AG04450 (cell line): ENCODE results near the gene KRT33A. TPM values are rescaled to one million over a fixed set of nuclear protein-coding genes. Genes with fewer than 3 reads are reported as not detected.
"Not testable (repeated sequence)": the region's sequence is repeated elsewhere in the genome, so short reads cannot be mapped to it uniquely, and the experiment has no call there.

ENCODE experiments used
- CTCF ChIA-PET: fragments of 300-600, 350-600 bp; formaldehyde crosslinking; extraction: SDS; loops from one replicate; lab custom pipeline; 2022; ENCODE audit warnings: antibody characterized with exemption, inconsistent platforms; lab: Charles Lee
- POLR2A ChIA-PET: fragments of 350-600 bp; formaldehyde crosslinking; extraction: SDS; loops from one replicate; lab custom pipeline; 2021; ENCODE audit warnings: antibody characterized with exemption, inconsistent platforms; lab: Yijun Ruan, JAX
- DNase-seq: peaks from one replicate; pipeline ENCODE4 v3.0.0-alpha.2; 2011; ENCODE audit warnings: low read depth, low spot score
- H3K27ac ChIP-seq: one replicate; pipeline ENCODE4 v1.5.1; 2012; ENCODE audit warnings: low read depth, low read length, control low read depth
- H3K27me3 ChIP-seq: one replicate; pipeline ENCODE4 v1.6.0; 2012; ENCODE audit warnings: low read length; ENCODE audit not compliant: control insufficient read depth, insufficient read depth
- H3K4me3 ChIP-seq: 2 replicates; pipeline ENCODE4 v1.5.1; 2011; ENCODE audit warnings: mild to moderate bottlenecking, low read depth, low read length, control low read depth
- H3K9me3 ChIP-seq: 2 replicates; pipeline ENCODE4 v1.5.1; 2012; ENCODE audit warnings: low read length; ENCODE audit not compliant: control insufficient read depth, insufficient read depth
- polyA minus RNA-seq: library from RNA; depleted of rRNA, polyadenylated mRNA; stranded (reverse); fragments of >200 nt; gene quantifications from 2 replicates; pipeline ENCODE4 v1.2.3, GENCODE V29; 2011; rRNA and poly(A)+ RNA removed
- polyA plus RNA-seq: library from polyadenylated mRNA; depleted of rRNA; stranded (reverse); fragments of >200 nt; gene quantifications from 2 replicates; pipeline ENCODE4 v1.2.3, GENCODE V29; 2011; rRNA removed
- TF ChIP-seq, protein P1 (sequence below): IDR thresholded peaks from 2 replicates; pipeline ENCODE4 v1.5.1; 2011; ENCODE audit warnings: low read depth, low read length, control low read depth, inconsistent platforms

The KRT33A gene
- polyA plus RNA-seq, result not detected in 2 replicates
- polyA minus RNA-seq, result not detected in 2 replicates

DNA sequence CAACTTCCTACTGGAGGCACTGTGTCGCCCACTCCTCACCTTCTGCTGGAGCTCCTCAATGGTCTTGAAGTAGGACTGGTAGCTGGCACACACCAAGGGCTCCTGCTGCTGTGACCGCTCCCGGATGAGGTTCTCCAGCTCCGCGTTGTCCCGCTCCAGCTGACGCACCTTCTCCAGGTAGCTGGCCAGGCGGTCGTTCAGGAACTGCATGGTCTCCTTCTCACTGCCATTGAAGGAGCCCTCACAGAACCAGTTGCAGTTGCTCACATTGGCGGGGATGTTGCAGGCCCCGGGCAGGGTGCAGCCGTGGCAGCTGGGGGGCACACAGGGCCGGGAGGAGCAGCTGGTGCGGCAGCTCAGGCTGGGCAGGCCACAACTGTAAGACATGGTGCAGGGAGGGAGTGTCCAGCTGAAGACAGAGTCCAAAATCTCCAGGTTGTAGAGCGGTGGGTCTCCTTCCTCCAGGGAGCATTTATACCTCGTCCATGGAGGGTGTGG, at the start of gene KRT33A:
Gene KRT33A (minus strand): TSS at position 448 of the 498 bp plus-strand sequence. CDS start 61 bp downstream, at position 387.
- CTCF ChIA-PET, result interaction anchor here (1.0 to 1.7 kb wide), 2 partner anchors 28 to 198 kb away, joined by 3 to 7 read pairs; no protein-coding TSS in a partner anchor
- POLR2A ChIA-PET, H3K27me3 ChIP-seq, DNase-seq, H3K9me3 ChIP-seq, H3K27ac ChIP-seq, H3K4me3 ChIP-seq: not testable (repeated sequence)

DNA sequence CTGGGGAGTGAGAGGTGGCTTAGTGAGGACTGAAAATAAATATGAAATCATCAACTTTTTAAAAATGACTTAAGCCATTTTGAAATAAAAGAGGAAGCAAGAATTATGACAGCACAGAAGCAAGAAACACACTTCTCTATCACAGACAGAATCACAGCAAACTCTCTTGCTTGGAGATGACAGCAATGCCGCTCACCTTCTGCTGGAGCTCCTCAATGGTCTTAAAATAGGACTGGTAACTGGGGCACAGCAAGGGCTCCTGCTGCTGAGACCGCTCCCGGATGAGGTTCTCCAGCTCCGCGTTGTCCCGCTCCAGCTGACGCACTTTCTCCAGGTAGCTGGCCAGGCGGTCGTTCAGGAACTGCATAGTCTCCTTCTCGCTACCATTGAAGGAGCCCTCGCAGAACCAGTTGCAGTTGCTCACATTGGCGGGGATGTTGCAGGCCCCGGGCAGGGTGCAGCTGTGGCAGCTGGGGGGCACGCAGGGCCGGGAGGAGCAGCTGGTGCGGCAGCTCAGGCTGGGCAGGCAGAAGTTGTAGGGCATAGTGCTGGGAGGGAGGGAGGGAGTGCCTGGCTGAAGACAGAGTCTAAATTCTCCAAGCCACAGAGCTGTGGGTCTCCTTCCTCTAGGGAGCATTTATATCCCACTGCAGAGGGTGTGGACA, 46.5 kb upstream of the KRT33A start, which contains the start of gene KRT31:
Gene KRT31 (minus strand): TSS at position 613 of the 665 bp plus-strand sequence. CDS start 69 bp downstream, at position 544.
- DNase-seq, result no peak
- TF ChIP-seq, protein P1, sequence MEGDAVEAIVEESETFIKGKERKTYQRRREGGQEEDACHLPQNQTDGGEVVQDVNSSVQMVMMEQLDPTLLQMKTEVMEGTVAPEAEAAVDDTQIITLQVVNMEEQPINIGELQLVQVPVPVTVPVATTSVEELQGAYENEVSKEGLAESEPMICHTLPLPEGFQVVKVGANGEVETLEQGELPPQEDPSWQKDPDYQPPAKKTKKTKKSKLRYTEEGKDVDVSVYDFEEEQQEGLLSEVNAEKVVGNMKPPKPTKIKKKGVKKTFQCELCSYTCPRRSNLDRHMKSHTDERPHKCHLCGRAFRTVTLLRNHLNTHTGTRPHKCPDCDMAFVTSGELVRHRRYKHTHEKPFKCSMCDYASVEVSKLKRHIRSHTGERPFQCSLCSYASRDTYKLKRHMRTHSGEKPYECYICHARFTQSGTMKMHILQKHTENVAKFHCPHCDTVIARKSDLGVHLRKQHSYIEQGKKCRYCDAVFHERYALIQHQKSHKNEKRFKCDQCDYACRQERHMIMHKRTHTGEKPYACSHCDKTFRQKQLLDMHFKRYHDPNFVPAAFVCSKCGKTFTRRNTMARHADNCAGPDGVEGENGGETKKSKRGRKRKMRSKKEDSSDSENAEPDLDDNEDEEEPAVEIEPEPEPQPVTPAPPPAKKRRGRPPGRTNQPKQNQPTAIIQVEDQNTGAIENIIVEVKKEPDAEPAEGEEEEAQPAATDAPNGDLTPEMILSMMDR, result no peak
- Histone ChIP-seq H3K27ac (no peak within 1 kb of the TSS), H3K27me3 (no peaks in the 10 kb centered on the region), H3K9me3 (no peaks in the 10 kb centered on the region), H3K4me3 (no peak within 1 kb of the TSS)
- ChIA-PET POLR2A (no interaction called here), CTCF (no interaction called here)

DNA sequence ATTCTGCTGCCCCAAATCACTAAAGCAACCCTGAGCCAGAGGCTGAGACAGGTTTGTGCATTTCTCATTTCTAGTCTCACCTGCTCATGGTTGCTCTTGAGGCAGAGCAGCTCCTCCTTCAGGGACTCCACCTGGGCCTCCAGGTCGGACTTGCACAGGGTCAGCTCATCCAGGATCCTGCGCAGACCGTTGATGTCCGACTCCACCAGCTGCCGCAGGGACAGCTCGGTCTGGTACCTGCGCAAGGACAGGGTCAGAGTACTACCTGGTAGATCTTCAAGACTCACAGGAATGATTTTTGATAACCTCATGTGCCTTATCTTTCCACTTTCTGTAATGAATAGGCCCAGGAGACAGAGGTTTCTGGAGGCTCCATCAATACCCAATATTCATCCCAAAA, 45.7 kb upstream of the KRT33A start:
- Histone ChIP-seq H3K4me3 (no peak overlapping the region), H3K9me3 (no peaks in the 10 kb centered on the region), H3K27me3 (no peaks in the 10 kb centered on the region), H3K27ac (no peak overlapping the region)
- ChIA-PET POLR2A (interaction anchor here (0.7 kb wide), 1 partner anchor 16 kb away, joined by 3 read pairs; no protein-coding TSS in a partner anchor), CTCF (no interaction called here)
- no peak for DNase-seq
- TF ChIP-seq, protein P1, result no peak

DNA sequence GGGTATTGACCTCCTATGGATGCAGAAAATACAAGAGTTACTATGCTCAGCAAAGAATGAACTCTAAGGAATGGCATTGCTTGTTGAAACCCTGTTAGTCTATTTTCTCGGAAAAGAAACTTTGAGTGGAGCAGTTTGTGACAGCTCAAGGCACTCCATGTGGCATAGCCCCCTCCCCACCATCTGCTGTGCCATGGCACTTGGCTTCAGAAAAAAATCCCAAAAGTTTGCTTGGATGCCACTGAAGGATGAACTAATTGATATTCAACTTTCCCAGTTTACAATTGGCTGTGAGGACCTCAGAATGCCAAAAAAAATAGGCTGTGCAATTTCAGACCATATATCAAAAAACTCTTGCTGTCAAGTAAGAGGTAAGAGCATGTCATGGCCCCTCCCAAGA, 45.0 kb upstream of the KRT33A start:
- no peak for DNase-seq
- CTCF ChIA-PET, result no interaction called here

DNA sequence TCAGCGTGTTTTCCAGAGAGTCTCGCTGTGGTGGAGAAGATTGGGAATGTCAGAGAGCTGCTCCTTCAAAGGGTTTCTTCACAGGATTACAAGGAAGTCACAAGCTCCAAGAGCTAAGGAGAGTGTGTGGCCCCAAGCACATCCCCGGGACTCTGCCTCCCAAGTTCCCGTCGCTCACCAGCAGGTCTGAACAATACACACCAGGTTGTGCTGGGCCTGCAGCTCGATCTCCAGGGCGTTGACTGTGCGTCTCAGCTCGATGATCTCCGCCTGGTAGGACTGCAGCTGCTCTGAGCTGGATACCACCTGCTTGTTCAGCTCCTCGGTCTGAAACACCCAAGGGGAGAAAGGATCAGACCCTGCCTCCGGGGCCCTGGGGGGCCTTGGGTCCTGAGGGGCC, 44.4 kb upstream of the KRT33A start:
- H3K4me3 ChIP-seq, H3K9me3 ChIP-seq, POLR2A ChIA-PET, H3K27ac ChIP-seq, H3K27me3 ChIP-seq, DNase-seq: not testable (repeated sequence)
- CTCF ChIA-PET, result interaction anchor here (0.6 kb wide), 1 partner anchor 8 kb away, joined by 3 read pairs; no protein-coding TSS in a partner anchor

More for the DNA sequence above, 45.0 kb upstream of the KRT33A start:
- H3K27ac ChIP-seq, result no peak overlapping the region
- no peaks in the 10 kb centered on the region for H3K27me3 ChIP-seq
- POLR2A ChIA-PET, result interaction anchor here (0.7 kb wide), 1 partner anchor 15 kb away, joined by 3 read pairs; no protein-coding TSS in a partner anchor
- TF ChIP-seq, protein P1, result no peak
- H3K4me3 ChIP-seq, result no peak overlapping the region
- no peaks in the 10 kb centered on the region for H3K9me3 ChIP-seq
